HG03378 (cell line): ENCODE measurements around the gene DCAF12.
"Not testable (repeated sequence)": the region's sequence is repeated elsewhere in the genome, so short reads cannot be mapped to it uniquely, and the experiment has no call there.

Experiments
- ATAC-seq: cut with Tn5 transposase; IDR thresholded peaks from one replicate; pipeline ENCODE4 v1.9.1; 2021; ENCODE audit warnings: mild to moderate bottlenecking, moderate library complexity; ENCODE audit not compliant: unreplicated experiment

Gene DCAF12

GRCh38 chr9:34126207-34127034 is at the start of gene DCAF12:
DCAF12 (minus strand) TSS chr9:34126698; CDS start chr9:34126431, 267 bp downstream.
- peak; percentile 55 for ATAC-seq

GRCh38 chr9:34176089-34176488 is 49.6 kb upstream of the DCAF12 start:
- ATAC-seq, result no peak

GRCh38 chr9:34171753-34172535 is 45.4 kb upstream of the DCAF12 start:
- ATAC-seq, result peak; percentile 53

- no peak for ATAC-seq
Observed at GRCh38 chr9:34170237-34170991, 43.9 kb upstream of the DCAF12 start.

- ATAC-seq, result no peak
Observed at GRCh38 chr9:34169125-34169524, 42.6 kb upstream of the DCAF12 start.

- no peak for ATAC-seq
Observed at GRCh38 chr9:34163434-34163833, 36.9 kb upstream of the DCAF12 start.

GRCh38 chr9:34158362-34158869 is 31.9 kb upstream of the DCAF12 start:
- no peak for ATAC-seq

GRCh38 chr9:34157898-34158297 is 31.4 kb upstream of the DCAF12 start:
- no peak for ATAC-seq

- no peak for ATAC-seq
Observed at GRCh38 chr9:34157318-34157717, 30.8 kb upstream of the DCAF12 start.

GRCh38 chr9:34154057-34154456 is 27.6 kb upstream of the DCAF12 start:
- ATAC-seq, result no peak

- ATAC-seq, result no peak
Observed at GRCh38 chr9:34151398-34151797, 24.9 kb upstream of the DCAF12 start.

- ATAC-seq, result no peak
Observed at GRCh38 chr9:34145165-34145564, 18.7 kb upstream of the DCAF12 start.

GRCh38 chr9:34143116-34143515 is 16.6 kb upstream of the DCAF12 start:
- no peak for ATAC-seq

GRCh38 chr9:34140853-34141252 is 14.4 kb upstream of the DCAF12 start:
- no peak for ATAC-seq

- no peak for ATAC-seq
Observed at GRCh38 chr9:34139477-34140146, 13.1 kb upstream of the DCAF12 start.

- ATAC-seq, result not testable (repeated sequence)
Observed at GRCh38 chr9:34138644-34139043, 12.1 kb upstream of the DCAF12 start.

- no peak for ATAC-seq
Observed at GRCh38 chr9:34134521-34134920, 8.0 kb upstream of the DCAF12 start.

- ATAC-seq, result no peak
Observed at GRCh38 chr9:34133436-34133949, 7.0 kb upstream of the DCAF12 start.

- no peak for ATAC-seq
Observed at GRCh38 chr9:34131571-34131970, 5.1 kb upstream of the DCAF12 start.
